Heart left ventricle (tissue), 16 donors: ENCODE results near the gene PRKX. TPM values are rescaled to one million over a fixed set of nuclear protein-coding genes. Genes with fewer than 3 reads are reported as not detected.

Source experiments
- ATAC-seq, 4 donors: fragments of 200-7000 bp; cut with Tn5 transposase; one replicate each; pipeline ENCODE4 v1.9.1; 2020 to 2022; ENCODE audit warnings: moderate library complexity in 4 of 4, mild to moderate bottlenecking in 3 of 4, moderate number of reproducible peaks in 1 of 4
- DNase-seq, 5 donors: peaks; one replicate each; pipeline ENCODE4 v3.0.0-alpha.2; 2020
- H3K27ac ChIP-seq, 12 donors: fragments of 200-600 bp; sonication (generic) in 4 of 12; one replicate each; pipeline versions ENCODE4 v1.5.0 to v1.8.0; 2016 to 2022; ENCODE audit warnings: mild to moderate bottlenecking in 2 of 12
- H3K27me3 ChIP-seq, 9 donors: fragments of 200-600 bp; sonication (generic) in 2 of 9; one replicate each; pipeline versions ENCODE4 v1.5.1 to v1.8.0; 2016 to 2022; ENCODE audit warnings: mild to moderate bottlenecking in 3 of 9
- H3K36me3 ChIP-seq, 9 donors: fragments of 200-600 bp; sonication (generic) in 2 of 9; one replicate each; pipeline versions ENCODE4 v1.5.0 to v1.8.0; 2018 to 2022; ENCODE audit warnings: mild to moderate bottlenecking in 2 of 9
- H3K4me1 ChIP-seq, 12 donors: fragments of 200-600 bp; sonication (generic) in 4 of 12; one replicate each; pipeline versions ENCODE4 v1.5.0 to v1.8.0; 2016 to 2022; ENCODE audit warnings: mild to moderate bottlenecking in 3 of 12
- H3K4me3 ChIP-seq, 12 donors: fragments of 200-600 bp; sonication (generic) in 4 of 12; one replicate each; pipeline versions ENCODE4 v1.5.0 to v1.8.0; 2017 to 2022; ENCODE audit warnings: mild to moderate bottlenecking in 9 of 12, moderate library complexity in 4 of 12
- H3K9me3 ChIP-seq, 12 donors: fragments of 200-600 bp; sonication (generic) in 4 of 12; one replicate each; pipeline versions ENCODE4 v1.5.0 to v1.8.0; 2016 to 2022; ENCODE audit warnings: mild to moderate bottlenecking in 1 of 12
- CTCF ChIP-seq, 12 donors: fragments of 200-600 bp; sonication (generic) in 4 of 12; IDR thresholded peaks; one replicate each; pipeline versions ENCODE4 v1.5.0 to v1.8.0; 2018 to 2022; ENCODE audit warnings: antibody characterized with exemption in 12 of 12, mild to moderate bottlenecking in 5 of 12
- POLR2A ChIP-seq, 2 donors: fragments of 450-650 bp; IDR thresholded peaks; one replicate each; pipeline ENCODE4 v1.6.1; 2017; ENCODE audit warnings: antibody characterized with exemption in 2 of 2, mild to moderate bottlenecking in 2 of 2, moderate library complexity in 2 of 2
- WGBS, 4 donors: extraction: QIAGEN DNeasy Blood & Tissue Kit in 2 of 4; methylation state at CpG; one replicate each; pipeline versions ENCODE4 v1.1.5 to v1.1.7; 2013 to 2018; 5-methylcytosine and 5-hydroxymethylcytosine counted together
- intact Hi-C, 10 donors: fragments of 100-400 bp; cut with DNase I; formaldehyde crosslinking; loops; one replicate each; pipeline versions ENCODE4 v1.11.1 to v1.14.2; 2022
- polyA plus RNA-seq, 2 donors: library from polyadenylated mRNA; stranded (reverse); fragments of 200-250 nt; gene quantifications; one replicate each; pipeline ENCODE4 v1.2.3, GENCODE V29; 2013
- total RNA-seq, 9 donors: library from RNA; depleted of rRNA in 2 of 9; stranded (reverse); fragments of >200 nt in 2 of 9; fragmentation: NEBNext Ultra II Directional in 3 of 9; extraction: Animal tissue kit (Norgen Biotek cat#: 25700) in 3 of 9; gene quantifications; one replicate each; pipeline versions ENCODE4 v1.1.0 to v1.2.4, GENCODE V29; 2016 to 2023
- donor health status: ischemic (EF 13 %, LVEDD 7.1; RV severe dilation, severe dysfunction).
- donor health status: healthy with polysubstance abuse.
- donor health status: DM: no; HTN: yes; CAD: no.
- donor health status: DM: no; HTN: no; CAD: no.
- donor health status: ischemic (EF 25% LVEDD 6.9; RV normal size, moderate dysfunction).
- donor health status: ischemic (EF 25% LVEDD 5.7; RV mildly dilated, moderate dysfunction).
- donor health status: healthy.
- donor health status: DM: yes; HTN: yes; CAD: no.
- donor health status: ischemic (EF 35%, LVEDD 5.7; RV mildly dilated, moderate dysfunction).
- donor health status: nonischemic (EF 11% LVEDD 7.7; RV severe dilation, severe dysfunction).
- donor health status: DM: yes; HTN: yes; CAD: no.
- donor health status: PGD.
- donor health status: ischemic (EF 29% LVEDD 5.4; RV normal size, mild dysfunction).
- donor health status: nonischemic (EF 23%, LVEDD 6.1; RV moderate dilation, normal function).

Gene PRKX
- total and polyA plus RNA-seq, 11 donors, result 1.8 to 19.1 (median 4.1) TPM

GRCh38 chrX:3678328-3678727, 35.1 kb downstream of the PRKX start:
- Histone ChIP-seq H3K27me3 (no peaks in the 10 kb centered on the region), H3K36me3 (peaks cover 0 to 8% (median under 1%) of the 10 kb centered on the region in 9 donors), H3K4me1 (peaks cover 0 to 16% (median 0%) of the 10 kb centered on the region in 12 donors), H3K4me3 (no peak overlapping the region), H3K27ac (no peak overlapping the region), H3K9me3 (no peaks in the 10 kb centered on the region)
- ATAC-seq (no peak), DNase-seq (no peak)
- no peak for TF ChIP-seq POLR2A (IDR thresholded peaks at IDR 0.05)
- TF ChIP-seq CTCF (IDR thresholded peaks at IDR 0.05), result no peak
- intact Hi-C loops, result no loop called here
- WGBS, 4 donors, result 65 to 77% (median 73%) methylated on average over 6 of the region's 6 CpGs

DNA sequence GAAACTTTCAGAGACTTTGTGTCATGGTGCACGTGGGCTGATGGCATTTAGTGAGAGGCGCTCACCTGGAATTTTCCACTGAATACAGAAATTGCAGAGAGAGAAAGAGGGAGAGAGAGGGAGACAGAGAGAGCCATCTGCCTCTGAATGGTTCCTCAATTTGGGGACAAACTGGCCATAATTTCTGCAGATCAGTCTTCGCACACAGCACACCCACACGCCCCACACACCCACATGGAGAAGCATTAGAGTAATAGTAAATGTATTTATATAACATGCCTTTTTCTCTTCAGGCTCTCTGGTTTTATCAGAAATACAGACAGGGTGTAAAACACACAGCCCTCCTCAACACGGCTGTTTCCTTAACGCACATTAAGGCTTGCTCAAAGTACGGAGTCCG, 38.6 kb downstream of the PRKX start:
- no peak for TF ChIP-seq CTCF (IDR thresholded peaks at IDR 0.05)
- TF ChIP-seq POLR2A (IDR thresholded peaks at IDR 0.05), result no peak
- intact Hi-C loops, result no loop called here
- Histone ChIP-seq H3K27ac (no peak overlapping the region), H3K9me3 (no peaks in the 10 kb centered on the region), H3K4me1 (peaks cover 0 to 16% (median 0%) of the 10 kb centered on the region in 12 donors), H3K27me3 (no peaks in the 10 kb centered on the region), H3K4me3 (no peak overlapping the region), H3K36me3 (peaks cover 0 to 38% (median 4%) of the 10 kb centered on the region in 9 donors)
- 90 to 96% (median 92%) methylated on average over 8 of the region's 8 CpGs for WGBS, 4 donors
- no peak for ATAC-seq
- DNase-seq, result no peak

DNA sequence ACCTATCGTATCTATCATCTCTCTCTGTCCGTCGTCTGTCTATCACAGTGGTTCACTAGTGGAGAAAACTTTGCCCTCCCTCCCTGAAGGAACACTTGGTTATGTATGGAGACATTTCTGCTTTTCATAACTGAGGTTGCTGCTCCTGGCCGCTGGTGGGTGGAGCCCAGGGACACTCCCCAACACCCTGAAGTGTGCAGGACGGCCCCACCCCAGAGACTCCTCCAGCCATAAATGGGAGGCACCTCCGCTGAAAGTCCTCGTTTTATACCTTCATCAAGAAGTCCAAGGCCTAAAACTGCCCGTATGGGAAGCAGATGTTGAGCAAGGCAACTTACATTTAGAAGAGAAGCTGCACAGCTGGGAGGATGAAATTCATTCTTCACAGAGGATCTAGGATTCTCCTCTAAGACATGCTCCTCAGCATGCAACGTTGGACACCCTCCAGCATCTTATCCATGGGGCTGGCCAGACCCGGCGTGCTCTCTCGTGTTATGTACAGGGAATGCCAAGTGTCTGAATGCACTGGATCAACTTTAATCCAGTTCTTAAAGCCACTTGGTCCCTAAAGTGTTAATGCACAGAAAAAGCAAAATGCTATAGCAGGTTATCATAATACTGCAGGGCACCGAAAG, 43.5 kb downstream of the PRKX start:
- intact Hi-C loops, result no loop called here
- Histone ChIP-seq H3K4me3 (no peak overlapping the region), H3K4me1 (no peaks in the 10 kb centered on the region), H3K27me3 (no peaks in the 10 kb centered on the region), H3K27ac (no peak overlapping the region), H3K36me3 (peaks cover 0 to 46% (median 4%) of the 10 kb centered on the region in 9 donors), H3K9me3 (no peaks in the 10 kb centered on the region)
- TF ChIP-seq CTCF (IDR thresholded peaks at IDR 0.05), result no peak
- TF ChIP-seq POLR2A (IDR thresholded peaks at IDR 0.05), result no peak
- no peak for ATAC-seq
- WGBS, 4 donors, result 85 to 89% (median 87%) methylated on average over 13 of the region's 13 CpGs
- no peak for DNase-seq

DNA sequence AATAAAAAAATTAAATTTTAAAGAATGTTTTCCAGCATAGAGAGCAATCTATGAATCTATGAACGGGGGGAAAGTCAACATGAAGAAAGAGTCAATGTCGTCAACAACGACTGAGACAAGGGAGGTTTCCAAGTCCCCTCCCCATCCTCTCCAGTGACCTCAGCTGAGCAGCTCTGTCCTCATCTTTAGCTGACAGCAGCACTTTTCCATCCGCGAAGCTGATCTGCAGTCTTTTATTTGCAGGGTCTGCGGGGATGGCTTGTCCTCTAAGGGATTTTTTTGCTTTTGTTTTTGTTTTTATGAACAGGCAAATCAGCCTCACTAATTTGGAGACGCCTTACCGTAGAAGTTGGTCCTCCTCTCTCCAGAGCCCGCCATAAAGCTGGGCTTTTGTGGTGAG, 46.5 kb downstream of the PRKX start:
- Histone ChIP-seq H3K4me1 (no peaks in the 10 kb centered on the region), H3K4me3 (no peak overlapping the region), H3K27ac (no peak overlapping the region), H3K36me3 (peaks cover 0 to 25% (median 0%) of the 10 kb centered on the region in 9 donors), H3K27me3 (no peaks in the 10 kb centered on the region), H3K9me3 (no peaks in the 10 kb centered on the region)
- DNase-seq (no peak), ATAC-seq (no peak)
- TF ChIP-seq POLR2A (IDR thresholded peaks at IDR 0.05), result no peak
- TF ChIP-seq CTCF (IDR thresholded peaks at IDR 0.05), result no peak
- intact Hi-C loops, result no loop called here
- WGBS, 4 donors, result 74 to 92% (median 88%) methylated on average over 9 of the region's 9 CpGs
